A549 (cell line): ENCODE measurements around the gene REC114. TPM values are rescaled to one million over a fixed set of nuclear protein-coding genes. Genes with fewer than 3 reads are reported as not detected.

Source experiments
- ATAC-seq, 2 experiments: fragments of 200-7000 bp in 1 of 2; fragments of >200 bp in 1 of 2; cut with Nextera tagmentation in 1 of 2; cut with Tn5 transposase in 1 of 2; 3 replicates each; pipeline versions ENCODE4 v1.8.0 to v1.9.1; 2018 to 2020; ENCODE audit warnings: mild to moderate bottlenecking in 1 of 2, moderate library complexity in 1 of 2
- CTCF ChIA-PET: fragments of 300-600 bp; sonication (Branson Sonifier 250); formaldehyde crosslinking; extraction: SDS; loops from one replicate; lab custom pipeline; 2021; ENCODE audit warnings: antibody characterized with exemption, inconsistent platforms; lab: Yijun Ruan, JAX
- POLR2A ChIA-PET: fragments of 350-600 bp; formaldehyde crosslinking; extraction: SDS; loops from one replicate; lab custom pipeline; 2021; ENCODE audit warnings: antibody characterized with exemption, inconsistent platforms; lab: Yijun Ruan, JAX
- DNase-seq, 2 experiments: peaks; one replicate each; pipeline versions ENCODE4 v3.0.0 to v3.0.0-alpha.2; 2011 to 2016; ENCODE audit warnings: low read depth in 1 of 2, low spot score in 1 of 2
- FAIRE-seq: peaks from 2 replicates; lab custom pipeline; 2011; peaks lifted over from hg19 to GRCh38; lab: Jason Lieb, UNC
- H3K27ac ChIP-seq, 2 experiments: fragments of >200 bp; sonication (Bioruptor Twin); formaldehyde crosslinking; 3 replicates each; pipeline ENCODE4 v1.5.1; 2016 to 2017
- H3K4me1 ChIP-seq: fragments of >200 bp; sonication (Bioruptor Twin); formaldehyde crosslinking; 3 replicates; pipeline ENCODE4 v1.6.1; 2016
- H3K4me2 ChIP-seq: fragments of >200 bp; sonication (Bioruptor Twin); formaldehyde crosslinking; 3 replicates; pipeline ENCODE4 v1.6.1; 2016
- H3K4me3 ChIP-seq: fragments of >200 bp; sonication (Bioruptor Twin); formaldehyde crosslinking; 3 replicates; pipeline ENCODE4 v1.5.1; 2016
- H3K9me3 ChIP-seq: fragments of >200 bp; sonication (Bioruptor Twin); formaldehyde crosslinking; 3 replicates; pipeline ENCODE4 v1.6.1; 2016
- CEBPB ChIP-seq, 2 experiments: fragments of >200 bp in 1 of 2; sonication (Bioruptor Twin) in 1 of 2; formaldehyde crosslinking in 1 of 2; IDR thresholded peaks; 2 replicates each; pipeline ENCODE4 v1.6.1; 2012 to 2016
- EHF ChIP-seq: fragments of 250-450 bp; sonication (Bioruptor Pico); IDR thresholded peaks from 2 replicates; pipeline ENCODE4 v1.5.0; 2020; ENCODE audit warnings: mild to moderate bottlenecking
- EHMT2 ChIP-seq: fragments of 200-600 bp; sonication (generic); IDR thresholded peaks from 2 replicates; pipeline ENCODE4 v1.6.1; 2016; ENCODE audit warnings: antibody characterized with exemption, low read depth, mild to moderate bottlenecking, moderate library complexity
- ELK1 ChIP-seq: fragments of 150-350 bp; IDR thresholded peaks from 2 replicates; pipeline ENCODE4 v1.6.1; 2014; ENCODE audit warnings: low read depth, mild to moderate bottlenecking, low read length
- EP300 ChIP-seq, 2 experiments: fragments of >200 bp; sonication (Bioruptor Twin); formaldehyde crosslinking; IDR thresholded peaks; 2 replicates in 1 of 2; 3 replicates in 1 of 2; pipeline ENCODE4 v1.6.1; 2016 to 2017
- ESRRA ChIP-seq: fragments of 150-350 bp; IDR thresholded peaks from 2 replicates; pipeline ENCODE4 v1.6.1; 2014; ENCODE audit warnings: mild to moderate bottlenecking, low read length, borderline replicate concordance
- FOSL2 ChIP-seq, 2 experiments: fragments of 450-650 bp in 1 of 2; fragments of >200 bp in 1 of 2; sonication (Bioruptor Twin) in 1 of 2; formaldehyde crosslinking; IDR thresholded peaks; 2 replicates each; pipeline versions ENCODE4 v1.5.0 to v1.6.1; 2016 to 2020; ENCODE audit warnings: mild to moderate bottlenecking in 1 of 2, moderate library complexity in 1 of 2
- GATA3 ChIP-seq: IDR thresholded peaks from 2 replicates; pipeline ENCODE4 v1.6.1; 2012; ENCODE audit warnings: borderline replicate concordance
- HEYL ChIP-seq: fragments of 250-450 bp; sonication (Bioruptor Pico); IDR thresholded peaks from 2 replicates; pipeline ENCODE4 v1.8.0; 2021; ENCODE audit warnings: mild to moderate bottlenecking, moderate library complexity
- HOXA7 ChIP-seq: fragments of 250-450 bp; sonication (Bioruptor Pico); IDR thresholded peaks from 2 replicates; pipeline ENCODE4 v1.5.0; 2020; ENCODE audit warnings: mild to moderate bottlenecking, moderate library complexity
- HOXB13 ChIP-seq: fragments of 250-450 bp; sonication (Bioruptor Pico); IDR thresholded peaks from 2 replicates; pipeline ENCODE4 v1.5.0; 2020; ENCODE audit warnings: low read depth, mild to moderate bottlenecking, moderate library complexity
- JUN ChIP-seq, 2 experiments: fragments of >200 bp; sonication (Bioruptor Twin); formaldehyde crosslinking; IDR thresholded peaks; 2 replicates in 1 of 2; 3 replicates in 1 of 2; pipeline ENCODE4 v1.6.1; 2016 to 2017
- JUNB ChIP-seq: fragments of >200 bp; sonication (Bioruptor Twin); formaldehyde crosslinking; IDR thresholded peaks from 2 replicates; pipeline ENCODE4 v1.6.1; 2016
- NFE2L2 ChIP-seq: fragments of 150-350 bp; conservative IDR thresholded peaks from 2 replicates; pipeline ENCODE4 v1.6.1; 2014; ENCODE audit warnings: low read length
- NPAS2 ChIP-seq: fragments of 250-450 bp; sonication (Bioruptor Pico); IDR thresholded peaks from 2 replicates; pipeline ENCODE4 v1.8.0; 2022; ENCODE audit warnings: mild to moderate bottlenecking, moderate library complexity, borderline replicate concordance
- NR3C1 ChIP-seq: fragments of >200 bp; sonication (Bioruptor Twin); formaldehyde crosslinking; IDR thresholded peaks from 3 replicates; pipeline ENCODE4 v1.6.1; 2017
- PBX3 ChIP-seq: IDR thresholded peaks from 2 replicates; pipeline ENCODE4 v1.6.1; 2012
- RAD21 ChIP-seq, 2 experiments: fragments of >200 bp in 1 of 2; sonication (Bioruptor Twin) in 1 of 2; formaldehyde crosslinking in 1 of 2; IDR thresholded peaks in 1 of 2; conservative IDR thresholded peaks in 1 of 2; 2 replicates in 1 of 2; 3 replicates in 1 of 2; pipeline ENCODE4 v1.6.1; 2012 to 2018; ENCODE audit warnings: inconsistent platforms in 1 of 2
- RARB ChIP-seq: fragments of 250-450 bp; sonication (Bioruptor Pico); IDR thresholded peaks from 2 replicates; pipeline ENCODE4 v1.8.0; 2021; ENCODE audit warnings: mild to moderate bottlenecking, moderate library complexity
- RCOR1 ChIP-seq: fragments of 150-350 bp; IDR thresholded peaks from 2 replicates; pipeline ENCODE4 v1.6.1; 2014; ENCODE audit warnings: antibody characterized with exemption, low read length, low read depth
- SREBF2 ChIP-seq: fragments of 450-650 bp; IDR thresholded peaks from 2 replicates; pipeline ENCODE4 v1.6.1; 2014; ENCODE audit warnings: mild to moderate bottlenecking, moderate library complexity
- TFCP2L1 ChIP-seq: fragments of 250-450 bp; sonication (Bioruptor Pico); IDR thresholded peaks from 2 replicates; pipeline ENCODE4 v1.5.0; 2021; ENCODE audit warnings: mild to moderate bottlenecking
- ZC3H11A ChIP-seq: fragments of 450-650 bp; IDR thresholded peaks from 2 replicates; pipeline ENCODE4 v1.6.1; 2014; ENCODE audit warnings: antibody characterized with exemption, mild to moderate bottlenecking
- ZNF302 ChIP-seq: fragments of 250-450 bp; sonication (Bioruptor Pico); IDR thresholded peaks from 2 replicates; pipeline ENCODE4 v1.9.0; 2021; ENCODE audit warnings: inconsistent platforms, mild to moderate bottlenecking, moderate library complexity
- ZSCAN20 ChIP-seq: fragments of 250-450 bp; sonication (Bioruptor Pico); IDR thresholded peaks from 2 replicates; pipeline ENCODE4 v1.8.0; 2022; ENCODE audit warnings: mild to moderate bottlenecking, moderate library complexity
- WGBS: methylation state at CpG from one replicate; pipeline ENCODE4 v1.1.6; 2017; ENCODE audit errors: missing lambda C conversion rate; 5-methylcytosine and 5-hydroxymethylcytosine counted together
- polyA plus RNA-seq, 4 experiments: library from polyadenylated mRNA; depleted of rRNA in 3 of 4; stranded (reverse); fragments of >200 nt; fragmentation: RNase III in 1 of 4; extraction: RNeasy Plus Mini Kit Qiagen cat#74134 plus additional on column Dnase treatment in 1 of 4; gene quantifications; 2 replicates in 3 of 4; 3 replicates in 1 of 4; pipeline ENCODE4 v1.2.3, GENCODE V29; 2011 to 2017
- TF ChIP-seq, protein P1 (sequence below): fragments of >200 bp; sonication (Bioruptor Twin); formaldehyde crosslinking; IDR thresholded peaks from 3 replicates; pipeline ENCODE4 v1.6.1; 2016
- TF ChIP-seq, protein P2 (sequence below): fragments of 200-600 bp; sonication (generic); IDR thresholded peaks from 2 replicates; pipeline ENCODE4 v1.6.1; 2016; ENCODE audit warnings: antibody characterized with exemption, mild to moderate bottlenecking, moderate library complexity

The REC114 gene
- polyA plus RNA-seq, 2 of the 4 experiments (the other 2 are of a cell fraction), result not detected

GRCh38 chr15:73608475-73608874, 165.5 kb downstream of the REC114 start:
- Histone ChIP-seq H3K27ac (no peak overlapping the region), H3K4me3 (no peak overlapping the region), H3K4me2 (no peak overlapping the region), H3K9me3 (no peaks in the 10 kb centered on the region)
- CTCF ChIA-PET, result interaction anchor here (1.5 to 9.8 kb wide), 4 partner anchors 10 to 48 kb away, joined by 5 to 99 read pairs (median 18); partner anchors contain the start of gene NPTN
- DNase-seq, result no peak
- no peak for FAIRE-seq
- 86% methylated on average over 1 of the region's 1 CpG for WGBS
- TF ChIP-seq, protein P1, sequence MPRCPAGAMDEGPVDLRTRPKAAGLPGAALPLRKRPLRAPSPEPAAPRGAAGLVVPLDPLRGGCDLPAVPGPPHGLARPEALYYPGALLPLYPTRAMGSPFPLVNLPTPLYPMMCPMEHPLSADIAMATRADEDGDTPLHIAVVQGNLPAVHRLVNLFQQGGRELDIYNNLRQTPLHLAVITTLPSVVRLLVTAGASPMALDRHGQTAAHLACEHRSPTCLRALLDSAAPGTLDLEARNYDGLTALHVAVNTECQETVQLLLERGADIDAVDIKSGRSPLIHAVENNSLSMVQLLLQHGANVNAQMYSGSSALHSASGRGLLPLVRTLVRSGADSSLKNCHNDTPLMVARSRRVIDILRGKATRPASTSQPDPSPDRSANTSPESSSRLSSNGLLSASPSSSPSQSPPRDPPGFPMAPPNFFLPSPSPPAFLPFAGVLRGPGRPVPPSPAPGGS, result no peak
- TF ChIP-seq EHF (CRISPR knock-in tag) (no peak), HOXB13 (CRISPR knock-in tag) (no peak), TFCP2L1 (no peak), NR3C1 (no peak), ZC3H11A (no peak), FOSL2 (IDR thresholded peaks at IDR 0.05) (no peak), FOSL2 (CRISPR knock-in tag; IDR thresholded peaks at IDR 0.05) (no peak), RAD21 (conservative IDR thresholded peaks at IDR 0.05 in 1 of 2, IDR thresholded peaks at IDR 0.05 in 1 of 2) (no peak), NPAS2 (CRISPR knock-in tag) (no peak), ELK1 (no peak), ZNF302 (no peak), PBX3 (no peak), RARB (CRISPR knock-in tag) (no peak), GATA3 (no peak), EP300 (IDR thresholded peaks at IDR 0.05) (no peak), HEYL (CRISPR knock-in tag) (no peak), RCOR1 (no peak), JUN (IDR thresholded peaks at IDR 0.05) (no peak), EHMT2 (no peak)
- TF ChIP-seq, protein P2, sequence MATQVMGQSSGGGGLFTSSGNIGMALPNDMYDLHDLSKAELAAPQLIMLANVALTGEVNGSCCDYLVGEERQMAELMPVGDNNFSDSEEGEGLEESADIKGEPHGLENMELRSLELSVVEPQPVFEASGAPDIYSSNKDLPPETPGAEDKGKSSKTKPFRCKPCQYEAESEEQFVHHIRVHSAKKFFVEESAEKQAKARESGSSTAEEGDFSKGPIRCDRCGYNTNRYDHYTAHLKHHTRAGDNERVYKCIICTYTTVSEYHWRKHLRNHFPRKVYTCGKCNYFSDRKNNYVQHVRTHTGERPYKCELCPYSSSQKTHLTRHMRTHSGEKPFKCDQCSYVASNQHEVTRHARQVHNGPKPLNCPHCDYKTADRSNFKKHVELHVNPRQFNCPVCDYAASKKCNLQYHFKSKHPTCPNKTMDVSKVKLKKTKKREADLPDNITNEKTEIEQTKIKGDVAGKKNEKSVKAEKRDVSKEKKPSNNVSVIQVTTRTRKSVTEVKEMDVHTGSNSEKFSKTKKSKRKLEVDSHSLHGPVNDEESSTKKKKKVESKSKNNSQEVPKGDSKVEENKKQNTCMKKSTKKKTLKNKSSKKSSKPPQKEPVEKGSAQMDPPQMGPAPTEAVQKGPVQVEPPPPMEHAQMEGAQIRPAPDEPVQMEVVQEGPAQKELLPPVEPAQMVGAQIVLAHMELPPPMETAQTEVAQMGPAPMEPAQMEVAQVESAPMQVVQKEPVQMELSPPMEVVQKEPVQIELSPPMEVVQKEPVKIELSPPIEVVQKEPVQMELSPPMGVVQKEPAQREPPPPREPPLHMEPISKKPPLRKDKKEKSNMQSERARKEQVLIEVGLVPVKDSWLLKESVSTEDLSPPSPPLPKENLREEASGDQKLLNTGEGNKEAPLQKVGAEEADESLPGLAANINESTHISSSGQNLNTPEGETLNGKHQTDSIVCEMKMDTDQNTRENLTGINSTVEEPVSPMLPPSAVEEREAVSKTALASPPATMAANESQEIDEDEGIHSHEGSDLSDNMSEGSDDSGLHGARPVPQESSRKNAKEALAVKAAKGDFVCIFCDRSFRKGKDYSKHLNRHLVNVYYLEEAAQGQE, result no peak
- TF ChIP-seq, all 56 proteins: peak for 0
- POLR2A ChIA-PET, result no interaction called here
- H3K4me1 ChIP-seq, result 0 out of 3 replicates have a peak, but pooled peaks cover 3% of the 10 kb centered on the region
- ATAC-seq, result no peak

- WGBS, result 79% methylated on average over 2 of the region's 2 CpGs
- H3K4me3 ChIP-seq, result no peak overlapping the region
- DNase-seq, result no peak
- TF ChIP-seq HOXA7, result no peak
- TF ChIP-seq JUNB, result no peak
- no peak for TF ChIP-seq EHMT2
- no peak for TF ChIP-seq ESRRA
- no peak for TF ChIP-seq NFE2L2
- no peak for TF ChIP-seq CEBPB (IDR thresholded peaks at IDR 0.05)
- no peak for TF ChIP-seq SREBF2
- TF ChIP-seq HEYL (CRISPR knock-in tag), result no peak
- TF ChIP-seq ZSCAN20 (CRISPR knock-in tag), result no peak
- CTCF ChIA-PET, result interaction anchor here (1.5 to 9.8 kb wide), 5 partner anchors 10 to 49 kb away, joined by 3 to 99 read pairs (median 16); partner anchors contain the start of gene NPTN
- no peak for FAIRE-seq
- no peaks in the 10 kb centered on the region for H3K9me3 ChIP-seq
- H3K27ac ChIP-seq, result no peak overlapping the region
- H3K4me2 ChIP-seq, result no peak overlapping the region
- POLR2A ChIA-PET, result no interaction called here
- 0 out of 3 replicates have a peak, but pooled peaks cover 3% of the 10 kb centered on the region for H3K4me1 ChIP-seq
- no peak for ATAC-seq
Measured at GRCh38 chr15:73608941-73609340, 166.0 kb downstream of the REC114 start.
